Effector memory CD4-positive, alpha-beta T cell (primary cell): ENCODE results near the gene MDFIC2.
"Not testable (repeated sequence)": the region's sequence is repeated elsewhere in the genome, so short reads cannot be mapped to it uniquely, and the experiment has no call there.

Experiments
- DNase-seq, 3 donors: peaks; one replicate each; pipeline ENCODE4 v3.0.0-alpha.2; 2020
- H3K27ac ChIP-seq: 2 replicates; pipeline ENCODE4 v1.7.0; 2013; ENCODE audit warnings: mild to moderate bottlenecking, low read length, moderate library complexity; ENCODE audit not compliant: insufficient read depth, poor library complexity, severe bottlenecking
- H3K27me3 ChIP-seq: replicated peaks from 2 replicates; pipeline ENCODE4 v1.7.0; 2013; ENCODE audit warnings: mild to moderate bottlenecking, low read length; ENCODE audit not compliant: insufficient read depth, control insufficient read depth, poor library complexity, severe bottlenecking
- H3K36me3 ChIP-seq: 2 replicates; pipeline ENCODE4 v1.7.0; 2013; ENCODE audit warnings: mild to moderate bottlenecking, low read length, moderate library complexity; ENCODE audit not compliant: control insufficient read depth, insufficient read depth
- H3K4me1 ChIP-seq: 2 replicates; pipeline ENCODE4 v1.7.0; 2013; ENCODE audit warnings: low read length, mild to moderate bottlenecking; ENCODE audit not compliant: control insufficient read depth, insufficient read depth, poor library complexity, severe bottlenecking
- H3K4me3 ChIP-seq: 2 replicates; pipeline ENCODE4 v1.7.0; 2013; ENCODE audit warnings: low read length, low read depth, mild to moderate bottlenecking; ENCODE audit not compliant: insufficient read depth, poor library complexity, severe bottlenecking
- H3K9me3 ChIP-seq: 2 replicates; pipeline ENCODE4 v1.7.0; 2013; ENCODE audit warnings: mild to moderate bottlenecking, low read length, moderate library complexity; ENCODE audit not compliant: control insufficient read depth
- total RNA-seq, 3 donors: gene quantifications; one replicate each; lab custom pipeline; 2026; lab: John Stamatoyannopoulos, UW

The MDFIC2 gene
- total RNA-seq, result 0 reads per million in 3 donors

- H3K27ac ChIP-seq, result no peak within 1 kb of the TSS
- H3K9me3 ChIP-seq, result no peaks in the 10 kb centered on the region
- DNase-seq, result no peak
- H3K4me3 ChIP-seq, result no peak within 1 kb of the TSS
- no peaks in the 10 kb centered on the region for H3K36me3 ChIP-seq
- no peaks in the 10 kb centered on the region for H3K4me1 ChIP-seq
- H3K27me3 ChIP-seq, result no peaks in the 10 kb centered on the region
Observed at GRCh38 chr3:70312336-70312735, at the start of gene MDFIC2. Gene MDFIC2, minus strand, starts transcription at chr3:70312638. Its CDS starts 665 bp downstream, at chr3:70311973.

- Histone ChIP-seq H3K36me3 (no peaks in the 10 kb centered on the region), H3K4me1 (no peaks in the 10 kb centered on the region), H3K4me3 (no peak overlapping the region), H3K27ac (no peak overlapping the region), H3K27me3 (no peaks in the 10 kb centered on the region), H3K9me3 (no peaks in the 10 kb centered on the region)
- no peak for DNase-seq
Observed at GRCh38 chr3:70360979-70361760, 48.7 kb upstream of the MDFIC2 start.

- H3K4me1 ChIP-seq, result no peaks in the 10 kb centered on the region
- no peaks in the 10 kb centered on the region for H3K36me3 ChIP-seq
- no peaks in the 10 kb centered on the region for H3K9me3 ChIP-seq
- no peak overlapping the region for H3K27ac ChIP-seq
- no peaks in the 10 kb centered on the region for H3K27me3 ChIP-seq
- DNase-seq, result no peak
- H3K4me3 ChIP-seq, result no peak overlapping the region
Observed at GRCh38 chr3:70359711-70360110, 47.3 kb upstream of the MDFIC2 start.

GRCh38 chr3:70358978-70359580 is 46.6 kb upstream of the MDFIC2 start:
- Histone ChIP-seq H3K4me3 (no peak overlapping the region), H3K27me3 (no peaks in the 10 kb centered on the region), H3K9me3 (no peaks in the 10 kb centered on the region), H3K36me3 (no peaks in the 10 kb centered on the region), H3K27ac (no peak overlapping the region), H3K4me1 (no peaks in the 10 kb centered on the region)
- no peak for DNase-seq

- H3K4me1 ChIP-seq, result no peaks in the 10 kb centered on the region
- H3K27ac ChIP-seq, result no peak overlapping the region
- no peaks in the 10 kb centered on the region for H3K27me3 ChIP-seq
- no peak overlapping the region for H3K4me3 ChIP-seq
- no peaks in the 10 kb centered on the region for H3K36me3 ChIP-seq
- DNase-seq, result no peak
- no peaks in the 10 kb centered on the region for H3K9me3 ChIP-seq
Observed at GRCh38 chr3:70352215-70352614, 39.8 kb upstream of the MDFIC2 start.

GRCh38 chr3:70342149-70342548 is 29.7 kb upstream of the MDFIC2 start:
- no peaks in the 10 kb centered on the region for H3K36me3 ChIP-seq
- H3K9me3 ChIP-seq, result no peaks in the 10 kb centered on the region
- H3K27ac ChIP-seq, result no peak overlapping the region
- H3K4me1 ChIP-seq, result no peaks in the 10 kb centered on the region
- DNase-seq, result no peak
- H3K27me3 ChIP-seq, result no peaks in the 10 kb centered on the region
- H3K4me3 ChIP-seq, result no peak overlapping the region

- H3K36me3 ChIP-seq, result not testable (repeated sequence)
Observed at GRCh38 chr3:70336885-70337284, 24.4 kb upstream of the MDFIC2 start.

GRCh38 chr3:70333080-70333479 is 20.6 kb upstream of the MDFIC2 start:
- no peak for DNase-seq
- Histone ChIP-seq H3K27ac (no peak overlapping the region), H3K27me3 (no peaks in the 10 kb centered on the region)

More at GRCh38 chr3:70336885-70337284, 24.4 kb upstream of the MDFIC2 start:
- not testable (repeated sequence) for H3K27ac ChIP-seq, H3K4me1 ChIP-seq, H3K27me3 ChIP-seq, DNase-seq, H3K9me3 ChIP-seq, H3K4me3 ChIP-seq

GRCh38 chr3:70315021-70315420 is 2.6 kb upstream of the MDFIC2 start:
- Histone ChIP-seq H3K4me3 (no peak overlapping the region), H3K27me3 (no peaks in the 10 kb centered on the region), H3K36me3 (no peaks in the 10 kb centered on the region), H3K4me1 (no peaks in the 10 kb centered on the region), H3K27ac (no peak overlapping the region), H3K9me3 (no peaks in the 10 kb centered on the region)
- DNase-seq, result no peak

More at GRCh38 chr3:70333080-70333479, 20.6 kb upstream of the MDFIC2 start:
- no peaks in the 10 kb centered on the region for H3K36me3 ChIP-seq
- no peaks in the 10 kb centered on the region for H3K4me1 ChIP-seq
- no peak overlapping the region for H3K4me3 ChIP-seq
- H3K9me3 ChIP-seq, result no peaks in the 10 kb centered on the region

GRCh38 chr3:70310809-70311208 is 1.6 kb downstream of the MDFIC2 start:
- H3K36me3 ChIP-seq, result no peaks in the 10 kb centered on the region
- no peak overlapping the region for H3K27ac ChIP-seq
- H3K4me1 ChIP-seq, result no peaks in the 10 kb centered on the region
- H3K27me3 ChIP-seq, result no peaks in the 10 kb centered on the region
- no peak for DNase-seq
- H3K9me3 ChIP-seq, result no peaks in the 10 kb centered on the region
- no peak overlapping the region for H3K4me3 ChIP-seq
